DND-41 (cell line): ENCODE measurements around the gene ACOXL.

Experiments used
- ATAC-seq: fragments of 200-7000 bp; cut with Tn5 transposase; 3 replicates; pipeline ENCODE4 v1.9.1; 2021; ENCODE audit warnings: low read depth; ENCODE audit not compliant: insufficient read depth
- DNase-seq: peaks from one replicate; pipeline ENCODE4 v3.0.0-alpha.2; 2020
- H2AFZ ChIP-seq: 2 replicates; pipeline ENCODE4 v1.6.0; 2012; ENCODE audit warnings: low read depth, low read length
- H3K27ac ChIP-seq: 2 replicates; pipeline ENCODE4 v1.5.1; 2012; ENCODE audit warnings: low read length, inconsistent platforms
- H3K27me3 ChIP-seq: fragments of 200-600 bp; sonication (generic); 2 replicates; pipeline ENCODE4 v1.6.0; 2012; ENCODE audit warnings: low read length, mild to moderate bottlenecking, inconsistent platforms; ENCODE audit not compliant: insufficient read depth, poor library complexity
- H3K36me3 ChIP-seq: 2 replicates; pipeline ENCODE4 v1.5.1; 2012; ENCODE audit warnings: low read length, inconsistent platforms; ENCODE audit not compliant: insufficient read depth
- H3K4me1 ChIP-seq: 2 replicates; pipeline ENCODE4 v1.5.1; 2012; ENCODE audit warnings: mild to moderate bottlenecking, low read length; ENCODE audit not compliant: insufficient read depth
- H3K4me2 ChIP-seq: 2 replicates; pipeline ENCODE4 v1.6.0; 2012; ENCODE audit warnings: mild to moderate bottlenecking, moderate library complexity, low read length, inconsistent platforms; ENCODE audit not compliant: insufficient read depth
- H3K4me3 ChIP-seq, 2 experiments: fragments of 200-600 bp in 1 of 2; shearing (Covaris generic) in 1 of 2; 2 replicates each; pipeline ENCODE4 v1.5.1; 2012 to 2016; ENCODE audit warnings: inconsistent platforms in 2 of 2, low read length in 2 of 2, mild to moderate bottlenecking in 2 of 2, low read depth in 1 of 2, moderate library complexity in 1 of 2
- H3K79me2 ChIP-seq: 2 replicates; pipeline ENCODE4 v1.6.0; 2012; ENCODE audit warnings: low read length, inconsistent platforms; ENCODE audit not compliant: insufficient read depth
- H3K9ac ChIP-seq: 2 replicates; pipeline ENCODE4 v1.6.0; 2012; ENCODE audit warnings: low read depth, mild to moderate bottlenecking, inconsistent platforms, low read length, moderate library complexity
- H3K9me3 ChIP-seq: 2 replicates; pipeline ENCODE4 v1.5.1; 2012; ENCODE audit warnings: low read length, moderate library complexity, mild to moderate bottlenecking, inconsistent platforms; ENCODE audit not compliant: insufficient read depth, severe bottlenecking
- H4K20me1 ChIP-seq: 2 replicates; pipeline ENCODE4 v1.6.0; 2012; ENCODE audit warnings: low read length; ENCODE audit not compliant: insufficient read depth
- EZH2 ChIP-seq: IDR thresholded peaks from 3 replicates; pipeline ENCODE4 v1.6.1; 2012; ENCODE audit warnings: borderline replicate concordance, low read depth, mild to moderate bottlenecking, moderate library complexity, low read length, inconsistent platforms; ENCODE audit not compliant: severe bottlenecking
- TF ChIP-seq, protein P1 (sequence below): IDR thresholded peaks from 2 replicates; pipeline ENCODE4 v1.5.1; 2012; ENCODE audit warnings: borderline replicate concordance, low read length, moderate library complexity, mild to moderate bottlenecking; ENCODE audit not compliant: poor library complexity, severe bottlenecking; ENCODE audit errors: extremely low read depth

ACOXL gene

DNA sequence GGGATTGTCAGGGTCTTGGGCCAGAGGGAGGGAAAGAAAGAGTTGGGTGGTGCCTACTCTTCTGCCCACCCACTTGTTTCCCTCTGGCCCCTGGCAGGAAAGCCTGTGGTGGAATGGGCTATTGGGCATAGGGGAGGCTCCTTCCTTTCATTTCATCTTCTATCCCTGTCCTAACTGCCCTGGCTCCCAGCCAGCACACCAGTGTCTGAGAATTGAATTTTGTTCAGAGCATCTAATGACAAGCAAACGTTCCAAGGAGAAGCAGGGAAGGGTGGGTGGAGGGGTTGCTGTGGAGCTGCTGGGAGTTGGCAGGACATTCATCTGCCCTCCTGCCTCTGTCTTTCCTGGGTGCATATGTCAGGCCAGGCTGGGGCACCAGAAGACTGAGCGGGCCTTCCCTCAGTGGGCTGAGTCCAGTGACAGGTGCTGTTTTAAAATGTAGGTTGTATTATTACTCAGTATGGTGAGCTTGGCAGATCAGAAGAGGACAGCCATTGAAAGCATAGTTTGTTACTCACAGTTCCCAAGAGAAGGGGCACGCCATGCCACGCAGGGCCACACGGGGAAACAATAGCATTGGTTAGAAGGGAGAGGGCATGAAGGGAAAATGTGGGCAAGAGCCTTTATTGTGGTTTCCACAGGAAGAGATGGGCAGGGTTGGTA, 171.9 kb downstream of the ACOXL start:
- no peak overlapping the region for H3K4me3 ChIP-seq
- no peaks in the 10 kb centered on the region for H4K20me1 ChIP-seq
- H3K79me2 ChIP-seq, result no peaks in the 10 kb centered on the region
- DNase-seq (peak; percentile 23), ATAC-seq (peak; percentile 67; the same call in 2 of the 3 replicates)
- H3K4me1 ChIP-seq, result peaks cover 4% of the 10 kb centered on the region; the same call in 1 of the 2 replicates
- no peak overlapping the region for H3K27ac ChIP-seq
- no peaks in the 10 kb centered on the region for H3K36me3 ChIP-seq
- H3K9ac ChIP-seq, result no peak overlapping the region
- no peaks in the 10 kb centered on the region for H3K9me3 ChIP-seq
- H3K4me2 ChIP-seq, result no peak overlapping the region
- TF ChIP-seq, protein P1, sequence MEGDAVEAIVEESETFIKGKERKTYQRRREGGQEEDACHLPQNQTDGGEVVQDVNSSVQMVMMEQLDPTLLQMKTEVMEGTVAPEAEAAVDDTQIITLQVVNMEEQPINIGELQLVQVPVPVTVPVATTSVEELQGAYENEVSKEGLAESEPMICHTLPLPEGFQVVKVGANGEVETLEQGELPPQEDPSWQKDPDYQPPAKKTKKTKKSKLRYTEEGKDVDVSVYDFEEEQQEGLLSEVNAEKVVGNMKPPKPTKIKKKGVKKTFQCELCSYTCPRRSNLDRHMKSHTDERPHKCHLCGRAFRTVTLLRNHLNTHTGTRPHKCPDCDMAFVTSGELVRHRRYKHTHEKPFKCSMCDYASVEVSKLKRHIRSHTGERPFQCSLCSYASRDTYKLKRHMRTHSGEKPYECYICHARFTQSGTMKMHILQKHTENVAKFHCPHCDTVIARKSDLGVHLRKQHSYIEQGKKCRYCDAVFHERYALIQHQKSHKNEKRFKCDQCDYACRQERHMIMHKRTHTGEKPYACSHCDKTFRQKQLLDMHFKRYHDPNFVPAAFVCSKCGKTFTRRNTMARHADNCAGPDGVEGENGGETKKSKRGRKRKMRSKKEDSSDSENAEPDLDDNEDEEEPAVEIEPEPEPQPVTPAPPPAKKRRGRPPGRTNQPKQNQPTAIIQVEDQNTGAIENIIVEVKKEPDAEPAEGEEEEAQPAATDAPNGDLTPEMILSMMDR, result peak; percentile 29
- no peak for TF ChIP-seq EZH2
- H3K27me3 ChIP-seq, result no peaks in the 10 kb centered on the region
- H2AFZ ChIP-seq, result no peak overlapping the region

DNA sequence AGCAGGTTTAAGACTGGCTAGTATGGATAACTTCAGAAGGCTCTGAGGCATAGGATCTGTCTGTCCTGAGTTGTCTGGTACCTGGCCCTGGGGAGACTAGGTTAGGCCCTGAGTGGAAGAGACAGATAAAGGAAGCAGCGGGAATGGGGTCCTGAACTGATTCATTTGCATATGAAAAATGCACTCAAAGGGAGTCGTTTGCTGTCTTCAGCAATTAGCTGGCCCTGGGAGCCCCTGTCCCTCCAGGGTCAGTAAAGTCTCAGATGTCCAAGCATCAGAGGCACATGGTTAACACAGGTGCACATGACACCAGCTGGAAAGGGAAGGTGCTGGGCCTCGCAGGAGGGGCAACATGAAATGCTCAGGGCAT, 172.4 kb downstream of the ACOXL start:
- no peak; the same call in 2 of the 3 replicates for ATAC-seq

DNA sequence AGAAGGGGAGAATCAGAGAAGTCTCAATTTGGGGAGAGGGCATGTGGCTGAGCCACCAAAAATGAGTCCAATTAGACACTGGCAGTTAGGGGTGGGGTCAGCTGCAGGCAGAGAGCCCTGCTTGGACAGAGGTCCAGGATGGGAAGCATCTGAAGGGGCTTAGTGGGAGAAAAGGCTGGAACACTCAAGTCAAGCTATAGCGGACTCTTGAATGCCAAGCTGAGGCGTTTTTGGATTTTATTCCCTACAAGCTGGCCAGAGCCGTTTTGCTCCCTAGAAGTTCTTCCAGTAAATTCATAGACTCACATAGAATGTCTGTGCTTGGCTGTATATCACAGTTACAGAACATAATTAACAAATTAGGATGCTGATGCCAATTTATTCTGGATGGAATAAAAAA, 172.8 kb downstream of the ACOXL start:
- DNase-seq, result no peak
- Histone ChIP-seq H3K27me3 (no peaks in the 10 kb centered on the region), H2AFZ (no peak overlapping the region), H3K9me3 (no peaks in the 10 kb centered on the region), H3K4me3 (no peak overlapping the region), H3K9ac (no peak overlapping the region), H3K79me2 (no peaks in the 10 kb centered on the region), H3K27ac (no peak overlapping the region), H3K36me3 (no peaks in the 10 kb centered on the region), H4K20me1 (no peaks in the 10 kb centered on the region), H3K4me1 (peaks cover 4% of the 10 kb centered on the region; the same call in 1 of the 2 replicates), H3K4me2 (no peak overlapping the region)
- ATAC-seq, result no peak
- TF ChIP-seq, protein P1, result no peak
- no peak for TF ChIP-seq EZH2

More for the DNA sequence above, 172.4 kb downstream of the ACOXL start:
- no peak for DNase-seq
- Histone ChIP-seq H3K27me3 (no peaks in the 10 kb centered on the region), H3K4me3 (no peak overlapping the region), H2AFZ (no peak overlapping the region), H3K27ac (no peak overlapping the region), H3K9me3 (no peaks in the 10 kb centered on the region), H3K36me3 (no peaks in the 10 kb centered on the region), H3K79me2 (no peaks in the 10 kb centered on the region), H3K4me2 (no peak overlapping the region), H4K20me1 (no peaks in the 10 kb centered on the region), H3K9ac (no peak overlapping the region), H3K4me1 (peaks cover 4% of the 10 kb centered on the region; the same call in 1 of the 2 replicates)
- TF ChIP-seq, protein P1, result no peak
- TF ChIP-seq EZH2, result no peak
